Neuron (in vitro differentiated cells): ENCODE measurements around the gene ZNF503.

Experiments used
- H2AFZ ChIP-seq: one replicate; pipeline ENCODE4 v1.6.1; 2013; ENCODE audit warnings: low read depth, mild to moderate bottlenecking, inconsistent platforms, low read length, moderate library complexity
- H3K27me3 ChIP-seq: one replicate; pipeline ENCODE4 v1.6.1; 2013; ENCODE audit warnings: low read length; ENCODE audit not compliant: insufficient read depth
- H3K36me3 ChIP-seq: one replicate; pipeline ENCODE4 v1.6.1; 2013; ENCODE audit warnings: low read length; ENCODE audit not compliant: insufficient read depth
- H3K4me1 ChIP-seq: one replicate; pipeline ENCODE4 v1.6.1; 2013; ENCODE audit warnings: low read length; ENCODE audit not compliant: insufficient read depth
- H3K4me3 ChIP-seq: 2 replicates; pipeline ENCODE4 v1.5.1; 2013; ENCODE audit warnings: mild to moderate bottlenecking, low read length, moderate library complexity
- H3K9me3 ChIP-seq: one replicate; pipeline ENCODE4 v1.6.1; 2013; ENCODE audit warnings: low read length

ZNF503 gene

DNA sequence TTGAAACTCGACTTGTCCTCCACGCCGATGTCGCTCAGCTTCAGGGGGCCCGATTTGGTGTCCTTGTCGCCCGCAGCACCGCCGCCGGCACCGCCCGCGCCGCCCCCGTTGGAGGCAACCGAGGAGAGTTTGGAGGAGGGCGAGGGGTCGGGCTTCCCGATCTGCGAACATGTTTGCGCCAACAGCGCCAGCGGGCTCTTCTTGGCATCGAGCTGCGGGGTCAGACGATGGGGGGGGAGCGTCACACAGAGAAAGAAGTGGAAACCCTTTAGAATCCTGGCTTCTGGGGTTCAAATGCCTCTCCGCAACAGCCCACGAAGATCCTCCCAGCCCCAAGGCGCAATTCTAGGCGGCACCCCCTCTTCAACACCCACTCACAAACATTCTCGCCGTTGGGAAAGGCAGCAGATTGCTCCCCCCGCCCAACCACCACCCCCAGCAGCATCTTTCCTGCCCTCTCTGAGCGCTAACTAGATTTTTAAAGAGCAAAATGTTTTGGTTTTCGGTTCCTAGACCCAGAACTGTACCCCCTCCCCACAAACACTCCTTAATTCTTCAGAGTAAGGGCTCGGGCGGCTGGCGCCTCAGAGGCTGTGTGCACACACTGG lies 1.3 kb downstream of the ZNF503 start:
- H3K27me3 ChIP-seq = no peaks in the 10 kb centered on the region
- peaks cover 13% of the 10 kb centered on the region for H3K4me1 ChIP-seq
- peaks cover 9% of the 10 kb centered on the region for H3K36me3 ChIP-seq
- H2AFZ ChIP-seq = peak overlapping the region; percentile 99
- H3K4me3 ChIP-seq = peak overlapping the region; percentile 85
- H3K9me3 ChIP-seq = peaks cover 3% of the 10 kb centered on the region

GRCh38 chr10:75399461-75400162 lies 2.0 kb downstream of the ZNF503 start:
- H2AFZ ChIP-seq = peak overlapping the region; percentile 99
- H3K36me3 ChIP-seq = peaks cover 9% of the 10 kb centered on the region
- no peaks in the 10 kb centered on the region for H3K27me3 ChIP-seq
- H3K4me3 ChIP-seq = peak overlapping the region; percentile 85
- H3K9me3 ChIP-seq = peaks cover 3% of the 10 kb centered on the region
- H3K4me1 ChIP-seq = peaks cover 13% of the 10 kb centered on the region

DNA sequence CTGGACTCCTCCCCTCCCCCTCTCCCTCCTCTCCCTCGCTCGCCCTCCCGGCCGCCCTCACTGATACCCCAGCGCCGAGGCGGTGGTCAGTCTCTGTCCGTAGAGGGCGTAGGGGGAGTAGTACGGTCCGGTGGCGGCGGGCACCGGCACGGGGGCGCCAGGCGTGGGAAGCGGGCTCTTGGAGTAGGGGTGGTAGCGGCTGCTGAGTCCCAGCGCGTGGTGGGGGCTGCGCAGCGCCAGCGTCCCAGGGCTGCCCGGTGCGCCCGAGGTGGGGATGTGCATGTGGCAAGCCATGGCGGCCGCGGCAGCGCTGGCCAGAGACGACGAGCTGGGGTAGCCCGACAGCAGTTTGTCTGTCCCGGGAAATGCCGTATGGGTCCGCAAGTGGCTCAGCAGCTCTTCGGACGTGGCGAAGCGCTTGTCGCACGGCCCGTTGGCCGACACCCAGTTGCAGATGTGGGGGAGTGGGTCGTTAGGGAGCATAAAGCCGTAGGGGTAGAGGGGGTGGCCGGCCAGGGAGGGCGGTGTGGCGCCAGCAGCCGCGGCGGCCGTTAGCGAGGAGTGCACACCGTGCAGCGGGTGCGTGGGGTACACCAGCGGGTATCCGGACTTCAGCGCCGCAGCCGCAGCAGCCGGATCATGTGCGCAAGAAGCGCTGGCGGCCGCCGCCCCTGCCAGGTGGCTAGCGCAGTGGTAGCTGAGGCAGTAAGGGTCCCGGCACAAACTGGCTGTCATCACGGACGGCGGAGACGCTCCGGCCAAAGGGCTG lies 2.7 kb downstream of the ZNF503 start:
- Histone ChIP-seq H3K36me3 (peaks cover 9% of the 10 kb centered on the region), H3K4me1 (peaks cover 13% of the 10 kb centered on the region), H2AFZ (no peak overlapping the region), H3K4me3 (peak overlapping the region; percentile 85), H3K9me3 (peaks cover 3% of the 10 kb centered on the region), H3K27me3 (no peaks in the 10 kb centered on the region)

DNA sequence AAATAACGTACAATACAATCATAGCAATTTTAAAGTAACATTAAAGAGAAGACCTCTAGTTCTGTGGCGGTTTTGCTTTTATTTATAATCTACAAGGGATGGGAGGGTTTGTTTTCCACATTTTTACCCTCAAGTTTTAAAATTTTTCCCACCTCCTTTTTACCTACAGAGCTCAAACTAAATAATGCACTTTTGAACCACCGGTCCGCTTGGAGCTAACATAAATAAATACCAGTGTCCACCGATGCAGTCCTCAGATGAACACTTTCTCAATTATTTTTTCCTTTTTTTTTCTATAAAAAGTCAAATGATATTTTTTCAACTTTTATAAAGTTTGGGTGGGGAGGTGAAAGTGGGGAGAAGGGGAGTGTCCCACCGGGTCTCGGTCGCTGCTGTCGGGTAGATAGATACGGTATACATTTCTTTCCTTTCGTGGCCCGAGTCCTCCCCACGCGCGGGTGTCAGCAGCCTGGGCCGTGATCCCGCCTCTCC lies 3.3 kb downstream of the ZNF503 start:
- Histone ChIP-seq H3K9me3 (peaks cover 3% of the 10 kb centered on the region), H2AFZ (no peak overlapping the region), H3K4me1 (peaks cover 13% of the 10 kb centered on the region), H3K4me3 (no peak overlapping the region), H3K36me3 (peaks cover 9% of the 10 kb centered on the region), H3K27me3 (no peaks in the 10 kb centered on the region)

- Histone ChIP-seq H3K4me1 (peaks cover 13% of the 10 kb centered on the region), H2AFZ (no peak overlapping the region), H3K27me3 (no peaks in the 10 kb centered on the region), H3K36me3 (peaks cover 9% of the 10 kb centered on the region), H3K4me3 (no peak overlapping the region), H3K9me3 (peaks cover 3% of the 10 kb centered on the region)
Measured at GRCh38 chr10:75397496-75398199, 3.9 kb downstream of the ZNF503 start.

- Histone ChIP-seq H3K9me3 (peaks cover 3% of the 10 kb centered on the region), H3K4me1 (peaks cover 13% of the 10 kb centered on the region), H3K4me3 (no peak overlapping the region), H3K27me3 (no peaks in the 10 kb centered on the region), H3K36me3 (peaks cover 9% of the 10 kb centered on the region), H2AFZ (no peak overlapping the region)
Measured at GRCh38 chr10:75396631-75397495, 4.7 kb downstream of the ZNF503 start.

DNA sequence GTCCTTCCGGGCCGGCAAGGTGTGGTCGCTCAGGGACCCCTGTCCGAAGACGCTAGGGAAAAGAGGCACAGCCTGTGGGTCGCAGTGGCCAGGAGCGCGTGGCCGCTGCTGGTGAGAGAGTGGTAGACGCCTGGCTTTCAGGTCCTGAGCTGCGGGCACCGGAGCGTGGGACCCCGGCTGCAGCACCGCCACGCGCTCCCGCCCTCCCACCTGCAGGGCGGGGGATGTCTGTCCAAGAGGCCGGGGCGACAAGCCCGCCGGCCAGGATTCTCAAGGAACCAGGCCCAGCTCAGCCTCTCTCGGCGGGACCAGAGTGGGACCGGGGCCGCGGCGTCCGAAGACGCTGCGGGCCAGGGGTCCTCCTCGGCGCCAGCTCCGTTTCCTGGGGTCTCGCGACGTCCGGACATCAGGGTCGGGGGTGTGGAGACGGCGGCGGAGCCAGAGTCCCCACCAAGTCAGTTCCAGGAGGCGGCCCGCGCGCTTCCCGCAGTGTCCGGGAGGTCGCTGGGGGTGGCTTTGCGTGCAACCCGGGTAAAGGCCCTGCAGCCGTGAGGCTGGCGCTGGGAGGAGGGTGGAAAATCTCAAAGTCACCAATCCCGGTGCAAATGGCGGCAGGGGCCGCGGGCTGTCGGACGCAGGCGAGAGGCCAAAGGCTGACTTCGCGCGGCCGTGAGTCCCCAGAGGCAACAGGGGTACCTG lies 5.5 kb downstream of the ZNF503 start:
- no peak overlapping the region for H2AFZ ChIP-seq
- no peak overlapping the region for H3K4me3 ChIP-seq
- H3K27me3 ChIP-seq = no peaks in the 10 kb centered on the region
- H3K9me3 ChIP-seq = peaks cover 3% of the 10 kb centered on the region
- peaks cover 13% of the 10 kb centered on the region for H3K4me1 ChIP-seq
- peaks cover 9% of the 10 kb centered on the region for H3K36me3 ChIP-seq

- Histone ChIP-seq H3K36me3 (peaks cover 9% of the 10 kb centered on the region), H3K27me3 (no peaks in the 10 kb centered on the region), H2AFZ (no peak overlapping the region), H3K9me3 (peaks cover 3% of the 10 kb centered on the region), H3K4me3 (no peak overlapping the region), H3K4me1 (peaks cover 9% of the 10 kb centered on the region)
Measured at GRCh38 chr10:75395066-75395931, 6.3 kb downstream of the ZNF503 start.

GRCh38 chr10:75394221-75394620 lies 7.3 kb downstream of the ZNF503 start:
- H3K4me1 ChIP-seq = peaks cover 2% of the 10 kb centered on the region
- H3K27me3 ChIP-seq = no peaks in the 10 kb centered on the region
- H2AFZ ChIP-seq = no peak overlapping the region
- H3K9me3 ChIP-seq = peaks cover 3% of the 10 kb centered on the region
- H3K4me3 ChIP-seq = no peak overlapping the region
- peaks cover 9% of the 10 kb centered on the region for H3K36me3 ChIP-seq

GRCh38 chr10:75392744-75393143 lies 8.8 kb downstream of the ZNF503 start:
- Histone ChIP-seq H3K27me3 (no peaks in the 10 kb centered on the region), H3K4me3 (no peak overlapping the region), H2AFZ (no peak overlapping the region), H3K36me3 (no peaks in the 10 kb centered on the region), H3K4me1 (no peaks in the 10 kb centered on the region), H3K9me3 (peaks cover 3% of the 10 kb centered on the region)

DNA sequence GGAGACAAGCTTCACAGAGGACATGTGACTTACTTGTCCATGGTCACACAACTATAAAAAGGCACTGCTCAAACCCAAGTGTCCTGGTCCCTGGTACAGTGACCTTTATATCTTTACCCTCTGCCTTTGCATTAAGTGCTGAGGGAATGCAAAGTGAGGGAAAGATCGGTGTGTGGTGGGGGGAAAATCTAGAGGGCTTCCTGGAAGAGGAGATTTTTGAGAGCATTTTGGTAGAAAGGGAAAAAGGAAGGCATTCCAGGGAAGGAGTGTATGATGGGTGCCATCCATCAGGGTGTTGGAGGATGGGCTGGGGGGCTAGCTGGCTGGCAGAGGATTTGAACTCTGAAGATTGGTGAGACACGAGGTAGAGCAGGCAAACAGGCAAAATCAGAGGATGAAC lies 9.3 kb downstream of the ZNF503 start:
- Histone ChIP-seq H2AFZ (no peak overlapping the region), H3K4me3 (no peak overlapping the region), H3K27me3 (no peaks in the 10 kb centered on the region), H3K9me3 (peaks cover 5% of the 10 kb centered on the region), H3K36me3 (no peaks in the 10 kb centered on the region), H3K4me1 (no peaks in the 10 kb centered on the region)
